Measurements from ENCODE around the gene CDC42.

CDC42 gene

GRCh38 chr1:22112554-22112953, 60.0 kb downstream of the CDC42 start:
- TF ChIP-seq GATA2 (IDR thresholded peaks at IDR 0.05; ENCODE audit: low read depth, low read length) (no peak), GATA3 (IDR thresholded peaks at IDR 0.05; ENCODE audit: low read depth, low read length) (no peak)

- TF ChIP-seq GATA2 (IDR thresholded peaks at IDR 0.05; ENCODE audit: low read depth, low read length) = no peak
- no peak for TF ChIP-seq GATA3 (IDR thresholded peaks at IDR 0.05; ENCODE audit: low read depth, low read length)
These were observed 61.8 kb downstream of the CDC42 start for GRCh38 chr1:22114083-22115012.

DNA sequence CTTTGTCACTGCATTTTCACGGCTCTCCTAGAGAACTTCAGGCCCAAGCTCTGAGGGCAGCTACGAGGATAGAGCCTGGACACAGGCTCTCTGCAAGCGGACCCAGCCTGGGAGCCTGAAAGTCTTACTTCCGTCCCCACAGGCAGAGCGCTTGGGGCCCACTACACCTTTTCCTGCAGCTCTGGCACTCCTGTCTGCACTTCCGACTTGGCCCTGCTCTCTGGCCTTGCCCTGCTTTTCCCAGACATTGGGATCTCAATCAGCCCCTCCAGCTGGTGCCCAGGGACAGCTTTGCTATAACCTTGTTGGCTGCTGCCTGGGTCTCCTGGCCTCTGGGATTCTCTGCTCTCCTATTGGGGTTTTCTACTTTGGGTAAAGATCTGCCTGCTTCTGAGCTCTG, 62.8 kb downstream of the CDC42 start:
- no peak for TF ChIP-seq GATA2 (IDR thresholded peaks at IDR 0.05; ENCODE audit: low read depth, low read length)
- no peak for TF ChIP-seq GATA3 (IDR thresholded peaks at IDR 0.05; ENCODE audit: low read depth, low read length)

- TF ChIP-seq GATA2 (IDR thresholded peaks at IDR 0.05; ENCODE audit: low read depth, low read length) (no peak), GATA3 (IDR thresholded peaks at IDR 0.05; ENCODE audit: low read depth, low read length) (no peak)
These were observed 64.7 kb downstream of the CDC42 start for GRCh38 chr1:22117238-22117637.

DNA sequence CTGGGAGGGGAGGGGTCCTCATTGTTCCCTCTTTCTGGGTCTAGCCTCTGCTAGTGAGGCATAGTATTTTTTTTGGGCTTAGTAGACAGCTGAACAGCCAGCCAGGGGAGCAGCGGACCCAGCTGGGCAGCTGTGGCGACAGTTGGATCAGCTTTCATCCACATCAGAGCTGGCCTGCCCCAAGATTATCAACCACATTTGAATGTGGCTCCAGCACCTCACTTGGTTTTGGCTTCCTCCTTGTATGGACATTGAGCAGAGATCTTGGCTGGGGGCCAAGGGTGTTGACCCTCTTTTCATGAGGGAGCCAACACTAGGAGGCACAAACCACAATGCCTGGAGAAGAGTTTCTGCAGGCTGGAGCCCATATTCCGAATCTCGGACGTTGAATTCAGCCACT, 65.3 kb downstream of the CDC42 start:
- TF ChIP-seq GATA2 (IDR thresholded peaks at IDR 0.05; ENCODE audit: low read depth, low read length) (no peak), GATA3 (IDR thresholded peaks at IDR 0.05; ENCODE audit: low read depth, low read length) (no peak)

DNA sequence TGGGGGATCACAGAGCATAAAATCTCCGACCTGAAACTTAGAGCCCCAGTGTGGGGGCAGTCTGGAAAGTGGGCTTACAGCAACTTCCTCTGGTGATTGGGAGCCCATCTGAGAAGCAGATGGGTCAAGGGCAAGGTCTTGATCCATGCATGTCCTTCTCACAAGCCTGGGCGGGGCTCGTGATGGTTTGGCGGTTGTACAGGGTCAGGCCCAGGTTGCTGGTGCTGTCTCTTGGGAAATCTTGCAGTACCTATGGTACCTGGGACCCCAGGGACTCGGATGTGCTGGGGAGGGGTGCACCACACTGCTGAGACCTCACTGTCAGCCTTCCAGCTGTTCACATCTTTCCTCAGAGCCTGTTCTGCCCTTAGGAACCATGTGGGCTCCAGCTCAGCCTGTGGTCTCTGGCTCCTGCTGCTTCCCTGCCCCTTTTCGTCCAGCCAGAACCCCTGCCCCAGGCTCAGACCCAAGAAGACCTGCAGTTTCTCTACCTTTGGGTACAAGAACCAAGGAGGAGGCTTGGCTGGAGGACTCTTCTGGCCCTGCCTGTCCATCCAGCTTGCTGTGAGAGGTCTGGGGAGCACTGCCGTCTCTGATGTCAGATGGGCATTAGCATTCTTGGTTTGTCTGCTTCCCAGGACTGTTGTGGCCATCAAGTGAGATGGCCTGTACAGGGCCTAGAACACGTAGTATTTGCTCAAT, 65.9 kb downstream of the CDC42 start:
- TF ChIP-seq GATA3 (IDR thresholded peaks at IDR 0.05; ENCODE audit: low read depth, low read length) = no peak
- TF ChIP-seq GATA2 (IDR thresholded peaks at IDR 0.05; ENCODE audit: low read depth, low read length) = no peak

DNA sequence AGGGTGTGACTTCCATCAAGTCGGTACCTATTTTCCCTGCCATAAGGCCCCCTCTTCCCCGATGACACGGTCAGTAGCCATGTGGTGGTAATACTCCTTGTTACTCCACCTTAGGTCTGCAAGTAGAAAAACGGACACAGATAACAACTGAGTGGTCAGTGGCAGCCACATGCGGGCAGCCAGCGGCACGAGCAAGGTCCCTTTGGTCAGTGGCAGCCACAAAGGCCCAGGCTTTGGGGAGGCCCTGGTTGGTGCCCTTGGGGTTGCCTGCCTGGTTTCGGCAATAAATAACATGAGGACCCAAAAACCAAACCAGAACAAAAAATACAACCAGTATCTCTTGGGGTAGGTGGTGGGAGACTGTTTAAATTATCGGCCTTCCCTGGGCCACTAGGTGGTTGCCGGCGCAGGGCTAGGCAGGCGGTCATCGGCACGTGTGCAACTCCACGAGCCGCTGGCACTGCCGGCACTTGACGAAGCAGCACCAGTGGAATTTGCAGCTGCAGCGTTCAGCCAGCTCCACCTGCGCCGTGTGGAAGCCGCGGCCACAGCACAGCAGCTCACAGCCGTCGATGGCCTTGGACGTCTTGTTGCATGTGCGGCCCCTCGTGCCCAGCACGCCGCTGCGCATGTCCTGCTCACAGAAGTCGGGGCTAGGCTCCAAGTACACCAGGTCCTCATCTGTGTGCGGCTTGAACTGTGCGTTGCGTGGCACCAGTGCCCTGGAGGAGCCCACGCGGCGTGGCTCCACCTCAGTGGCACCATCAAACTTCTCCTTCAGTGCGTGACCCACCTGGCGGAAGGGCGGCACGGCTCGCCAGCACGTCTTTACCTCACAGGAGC, 67.3 kb downstream of the CDC42 start:
- no peak for TF ChIP-seq GATA3 (IDR thresholded peaks at IDR 0.05; ENCODE audit: low read depth, low read length)
- TF ChIP-seq GATA2 (IDR thresholded peaks at IDR 0.05; ENCODE audit: low read depth, low read length) = no peak

DNA sequence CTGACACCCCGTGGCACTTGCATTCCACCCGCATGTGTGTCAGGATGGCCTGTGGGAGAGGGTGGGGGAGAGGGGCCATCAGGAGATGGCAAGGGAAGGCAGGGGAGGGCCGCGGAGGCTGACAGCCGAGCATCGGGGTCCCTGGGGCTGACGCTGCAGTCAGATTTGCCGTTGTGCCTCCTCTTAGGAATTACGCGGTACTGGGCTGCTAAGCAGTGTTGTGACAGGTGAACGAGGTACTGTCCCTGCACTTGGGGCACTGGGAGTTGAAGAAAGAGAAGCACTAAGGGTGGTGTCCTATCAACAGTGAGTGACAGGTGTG, 67.9 kb downstream of the CDC42 start:
- TF ChIP-seq GATA3 (IDR thresholded peaks at IDR 0.05; ENCODE audit: low read depth, low read length) (no peak), GATA2 (IDR thresholded peaks at IDR 0.05; ENCODE audit: low read depth, low read length) (no peak)

GRCh38 chr1:22121421-22121911, 69.0 kb downstream of the CDC42 start:
- TF ChIP-seq GATA2 (IDR thresholded peaks at IDR 0.05; ENCODE audit: low read depth, low read length) = no peak
- TF ChIP-seq GATA3 (IDR thresholded peaks at IDR 0.05; ENCODE audit: low read depth, low read length) = no peak

- no peak for TF ChIP-seq GATA2 (IDR thresholded peaks at IDR 0.05; ENCODE audit: low read depth, low read length)
- no peak for TF ChIP-seq GATA3 (IDR thresholded peaks at IDR 0.05; ENCODE audit: low read depth, low read length)
These were observed 70.0 kb downstream of the CDC42 start for GRCh38 chr1:22122273-22123070.

DNA sequence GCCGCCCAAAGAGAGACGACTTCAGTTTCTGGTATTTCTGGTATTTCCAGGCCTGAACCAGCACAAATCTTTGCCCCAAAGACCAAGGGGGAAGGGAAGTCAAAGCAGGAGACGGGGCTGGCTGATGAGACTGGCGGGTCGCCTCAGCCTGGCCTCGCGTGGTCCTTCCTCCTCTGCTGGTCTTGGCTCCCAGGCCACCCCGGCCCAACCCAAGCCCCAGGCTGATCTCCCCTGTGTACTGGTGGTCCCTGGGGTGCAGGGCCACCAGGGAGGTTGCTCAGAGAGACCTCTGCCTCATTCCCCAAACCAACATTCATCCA, 70.5 kb downstream of the CDC42 start:
- no peak for TF ChIP-seq GATA3 (IDR thresholded peaks at IDR 0.05; ENCODE audit: low read depth, low read length)
- no peak for TF ChIP-seq GATA2 (IDR thresholded peaks at IDR 0.05; ENCODE audit: low read depth, low read length)

GRCh38 chr1:22123901-22124404, 71.4 kb downstream of the CDC42 start:
- TF ChIP-seq GATA3 (IDR thresholded peaks at IDR 0.05; ENCODE audit: low read depth, low read length) (no peak), GATA2 (IDR thresholded peaks at IDR 0.05; ENCODE audit: low read depth, low read length) (no peak)

DNA sequence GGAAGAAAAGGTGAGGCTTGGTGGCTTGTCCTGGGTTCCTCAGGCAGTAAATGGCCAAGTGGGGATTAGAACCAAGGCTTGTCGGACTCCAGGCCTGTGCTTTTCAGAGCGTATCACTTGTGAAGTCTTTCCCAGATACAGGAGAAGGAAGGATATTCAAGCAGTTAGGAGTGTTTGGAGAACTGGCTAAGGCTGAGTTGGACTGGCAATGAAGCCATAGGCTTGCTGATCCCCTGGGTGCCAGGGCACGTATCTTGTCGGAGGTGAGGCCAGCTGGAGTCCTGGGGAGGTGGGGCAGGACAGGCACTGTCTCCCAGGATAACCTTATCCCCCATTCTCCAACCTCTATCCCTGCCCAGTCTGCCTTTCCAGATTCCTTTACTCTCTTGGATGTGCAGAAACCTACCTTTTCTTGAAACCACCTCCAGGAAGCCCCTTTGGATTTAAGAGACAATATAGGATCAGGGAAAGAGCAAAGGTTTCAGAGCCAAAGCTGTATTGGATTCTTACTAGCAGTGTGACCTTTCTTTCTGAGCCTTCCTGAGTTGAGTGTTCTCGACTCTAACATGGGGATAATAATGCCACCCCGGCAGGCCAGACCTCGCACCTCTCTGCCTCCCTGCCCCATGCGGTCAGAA, 72.2 kb downstream of the CDC42 start:
- TF ChIP-seq GATA3 (IDR thresholded peaks at IDR 0.05; ENCODE audit: low read depth, low read length) (no peak), GATA2 (IDR thresholded peaks at IDR 0.05; ENCODE audit: low read depth, low read length) (no peak)

Data from SH-SY5Y (cell line).